GM21717 (cell line): Measurements from ENCODE around the gene ZBP1.

Experiments
- ATAC-seq: cut with Tn5 transposase; IDR thresholded peaks from one replicate; pipeline ENCODE4 v1.9.1; 2021; ENCODE audit warnings: mild to moderate bottlenecking, moderate library complexity; ENCODE audit not compliant: unreplicated experiment

Gene ZBP1

DNA sequence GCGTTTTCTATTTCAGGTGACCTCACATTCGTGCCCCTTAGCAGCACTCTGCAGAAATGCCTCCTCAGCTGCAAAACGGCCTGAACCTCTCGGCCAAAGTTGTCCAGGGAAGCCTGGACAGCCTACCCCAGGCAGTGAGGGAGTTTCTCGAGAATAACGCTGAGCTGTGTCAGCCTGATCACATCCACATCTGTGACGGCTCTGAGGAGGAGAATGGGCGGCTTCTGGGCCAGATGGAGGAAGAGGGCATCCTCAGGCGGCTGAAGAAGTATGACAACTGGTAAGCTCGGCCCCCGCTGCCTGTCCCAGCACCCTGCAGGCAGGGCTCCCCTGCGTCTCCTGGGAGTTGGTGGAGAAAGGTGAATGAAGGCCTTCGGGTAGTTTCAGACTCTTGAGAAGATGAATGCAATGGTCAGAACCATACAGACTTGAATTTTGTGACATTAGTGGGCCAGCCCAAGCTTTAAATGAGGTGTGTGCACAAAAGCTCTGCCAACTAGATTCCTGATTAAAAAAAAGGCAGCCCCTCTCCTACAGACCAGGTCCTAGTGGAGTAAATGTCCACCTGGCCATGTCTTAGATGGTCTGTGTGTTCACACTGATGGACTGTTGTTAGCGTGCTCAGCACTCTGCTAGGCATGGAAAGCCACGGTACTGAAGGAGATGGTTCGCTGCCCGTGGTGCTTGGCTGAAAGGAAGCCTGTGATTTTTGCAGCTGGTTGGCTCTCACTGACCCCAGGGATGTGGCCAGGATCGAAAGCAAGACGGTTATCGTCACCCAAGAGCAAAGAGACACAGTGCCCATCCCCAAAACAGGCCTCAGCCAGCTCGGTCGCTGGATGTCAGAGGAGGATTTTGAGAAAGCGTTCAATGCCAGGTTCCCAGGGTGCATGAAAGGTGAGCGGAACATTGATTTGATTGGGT lies 58.6 kb downstream of the ZBP1 start:
- no peak for ATAC-seq

DNA sequence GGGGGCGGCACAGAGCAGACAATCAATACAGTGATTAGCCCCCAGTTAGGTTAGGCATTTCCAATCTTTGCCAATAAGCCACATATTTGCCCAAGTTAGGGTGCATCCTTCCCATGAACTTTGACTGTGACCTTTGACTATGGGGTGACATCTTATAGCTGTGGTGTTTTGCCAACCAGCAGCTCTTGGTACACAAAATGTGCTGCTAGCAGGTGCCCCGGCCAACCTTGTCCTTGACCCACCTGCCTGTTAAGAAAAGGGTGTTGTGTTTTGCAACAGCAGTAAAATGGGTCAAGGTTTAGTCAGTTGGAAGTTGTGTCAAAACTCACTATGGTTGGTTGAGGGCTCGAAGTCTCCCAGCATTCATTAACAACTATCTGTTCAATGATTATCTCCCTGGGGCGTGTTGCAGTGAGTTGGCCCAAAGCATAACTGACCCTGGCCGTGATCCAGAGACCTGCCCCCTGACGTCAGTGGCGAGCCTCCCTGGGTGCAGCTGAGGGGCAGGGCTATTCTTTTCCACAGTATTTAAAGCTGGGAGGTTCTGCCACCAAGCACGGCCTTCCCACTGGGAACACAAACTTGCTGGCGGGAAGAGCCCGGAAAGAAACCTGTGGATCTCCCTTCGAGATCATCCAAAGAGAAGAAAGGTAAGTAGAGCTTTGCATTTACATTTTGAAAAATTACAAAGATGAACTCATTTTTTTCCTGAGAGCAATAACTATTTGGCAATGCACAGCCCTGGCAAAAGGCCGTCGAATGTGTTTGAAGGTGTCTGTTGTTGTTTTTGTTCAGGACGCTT lies 59.5 kb downstream of the ZBP1 start, which contains the start of gene PCK1:
TSS of gene PCK1 (plus strand) at position 557 of the 802 bp plus-strand sequence. CDS start 302 bp downstream, outside the sequence.
- no peak for ATAC-seq

DNA sequence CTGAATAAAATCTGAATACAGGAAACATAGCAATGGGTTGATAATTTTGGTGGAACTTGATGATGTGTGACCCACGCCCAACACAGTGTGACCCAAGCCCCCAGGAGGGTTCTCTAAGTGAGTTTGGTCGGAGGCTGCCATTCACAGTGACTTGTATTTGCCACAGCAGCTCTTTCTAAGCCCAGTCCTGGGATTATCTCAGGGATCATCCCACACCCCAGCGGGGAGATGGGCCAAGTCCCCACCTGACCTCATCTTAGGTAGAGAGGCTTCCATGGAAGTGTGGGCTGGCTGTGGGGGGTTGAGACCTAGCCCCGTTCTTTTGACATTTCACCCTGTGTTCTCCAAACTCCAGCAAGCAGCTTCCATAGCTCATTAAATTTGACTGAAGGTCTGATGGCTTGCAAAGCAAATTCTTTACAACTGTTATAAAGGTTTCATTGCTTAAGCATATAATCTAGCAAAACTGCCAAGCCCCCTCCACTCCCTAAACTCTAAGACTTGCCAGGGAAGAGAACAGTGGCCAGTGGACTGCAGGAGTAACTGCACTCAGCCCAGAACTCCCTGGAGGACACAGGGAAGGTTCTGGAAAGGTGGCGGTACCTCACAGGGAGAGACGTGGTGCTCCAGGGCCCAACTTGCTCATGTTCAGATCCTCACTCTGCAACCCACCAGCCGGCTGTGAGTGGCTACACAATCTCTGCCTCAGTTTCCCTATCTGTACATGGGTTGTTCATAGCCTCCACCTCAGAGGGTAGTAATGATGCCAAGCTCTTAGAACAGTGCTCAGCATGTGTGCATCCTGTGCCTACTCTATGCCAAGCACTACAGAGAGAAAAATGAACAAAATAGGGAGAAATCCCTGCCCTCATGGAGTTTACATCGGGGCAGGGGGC lies 60.3 kb downstream of the ZBP1 start:
- ATAC-seq: no peak

DNA sequence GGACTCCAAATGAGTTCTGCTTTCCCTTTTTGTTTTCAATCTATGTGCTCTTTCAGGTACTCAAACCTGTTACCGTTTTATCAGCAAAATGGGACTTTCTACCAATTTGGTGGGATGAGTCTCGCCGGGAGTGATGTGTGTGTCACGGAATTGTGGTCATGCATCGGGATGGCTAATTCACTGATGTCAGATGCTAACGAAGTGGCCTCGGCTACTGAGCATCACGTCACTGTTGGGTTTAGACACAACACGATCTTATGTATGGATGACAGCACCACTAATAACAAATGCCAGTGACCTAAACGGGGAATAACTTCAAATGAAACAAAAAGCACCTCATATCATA lies 61.0 kb downstream of the ZBP1 start:
- no peak for ATAC-seq

DNA sequence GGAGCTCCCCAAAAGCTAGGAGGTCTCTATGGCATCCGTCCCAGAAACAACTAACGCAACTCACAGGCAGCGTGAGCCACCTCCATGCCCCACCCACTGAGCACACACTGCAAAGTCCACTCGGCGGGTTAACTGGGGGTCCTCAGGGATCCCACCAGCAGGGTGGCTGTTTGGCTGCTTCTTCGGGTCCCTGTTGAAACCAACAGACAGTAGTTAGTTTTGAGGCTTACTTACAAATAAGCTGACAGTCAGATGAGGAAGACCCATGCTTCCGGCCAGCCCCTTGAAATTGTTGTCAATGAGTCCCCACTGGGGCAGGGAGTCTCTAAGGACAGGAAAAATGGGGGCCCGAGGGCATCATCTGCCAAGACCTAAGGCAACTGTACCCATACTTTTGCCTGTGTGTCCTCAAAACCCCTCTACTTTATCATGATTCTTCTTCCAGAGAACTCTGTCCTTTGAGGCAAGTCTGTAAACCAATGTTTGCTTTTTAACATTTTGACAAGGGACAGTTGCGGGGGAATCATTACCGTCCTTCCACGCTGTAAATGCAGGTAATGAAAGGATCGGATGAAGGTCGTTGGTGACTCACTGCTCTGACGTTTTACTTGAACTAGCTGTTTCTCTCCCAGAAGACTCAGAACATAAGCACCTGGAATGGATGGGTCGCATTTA lies 61.5 kb downstream of the ZBP1 start:
- ATAC-seq: no peak

DNA sequence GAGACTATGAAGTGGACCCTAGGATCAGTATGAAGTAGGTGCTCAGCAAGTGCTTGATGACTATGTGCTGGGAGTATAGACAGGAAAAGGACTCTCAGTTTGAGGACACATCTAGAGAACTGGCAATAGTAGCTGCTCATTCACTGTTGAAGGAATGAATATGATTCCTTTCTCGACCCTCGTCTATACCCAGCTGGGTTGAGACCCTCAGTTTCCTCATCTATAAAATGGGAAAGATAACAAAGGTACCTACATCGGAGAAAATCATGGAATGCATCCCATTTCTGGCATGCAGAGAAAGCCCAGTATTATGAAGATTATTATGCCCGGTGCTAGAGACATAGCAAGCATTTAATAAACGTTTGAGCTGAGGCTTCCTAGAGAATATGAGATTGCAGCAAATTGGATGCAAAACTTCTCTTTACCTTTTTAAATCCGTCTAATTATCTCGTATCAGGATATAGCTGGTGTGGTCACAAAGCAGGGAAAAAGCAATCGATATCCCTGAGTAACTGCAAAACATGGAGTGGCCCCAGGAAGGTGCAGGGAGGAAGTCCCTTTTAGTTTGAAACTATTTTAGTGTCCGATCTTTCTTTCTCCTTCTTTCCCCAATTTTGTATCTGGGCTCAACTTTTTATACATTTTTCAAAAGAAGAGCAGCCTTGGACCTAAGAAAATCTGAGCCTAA lies 62.2 kb downstream of the ZBP1 start:
- no peak for ATAC-seq

DNA sequence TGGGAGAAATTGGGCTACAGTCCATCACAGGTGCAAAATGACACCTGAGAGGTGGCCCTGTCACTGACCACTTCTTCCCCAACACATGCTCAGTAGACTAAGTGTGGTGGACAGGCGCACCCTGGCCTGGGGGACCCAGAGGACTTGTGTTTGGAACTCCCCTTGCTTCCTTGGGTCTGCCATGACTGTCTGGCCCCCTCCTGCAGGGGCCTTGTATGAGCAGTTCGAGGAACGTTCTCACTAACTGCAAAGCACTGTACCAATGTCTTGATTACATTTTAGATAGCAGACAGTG lies 63.3 kb downstream of the ZBP1 start:
- no peak for ATAC-seq

DNA sequence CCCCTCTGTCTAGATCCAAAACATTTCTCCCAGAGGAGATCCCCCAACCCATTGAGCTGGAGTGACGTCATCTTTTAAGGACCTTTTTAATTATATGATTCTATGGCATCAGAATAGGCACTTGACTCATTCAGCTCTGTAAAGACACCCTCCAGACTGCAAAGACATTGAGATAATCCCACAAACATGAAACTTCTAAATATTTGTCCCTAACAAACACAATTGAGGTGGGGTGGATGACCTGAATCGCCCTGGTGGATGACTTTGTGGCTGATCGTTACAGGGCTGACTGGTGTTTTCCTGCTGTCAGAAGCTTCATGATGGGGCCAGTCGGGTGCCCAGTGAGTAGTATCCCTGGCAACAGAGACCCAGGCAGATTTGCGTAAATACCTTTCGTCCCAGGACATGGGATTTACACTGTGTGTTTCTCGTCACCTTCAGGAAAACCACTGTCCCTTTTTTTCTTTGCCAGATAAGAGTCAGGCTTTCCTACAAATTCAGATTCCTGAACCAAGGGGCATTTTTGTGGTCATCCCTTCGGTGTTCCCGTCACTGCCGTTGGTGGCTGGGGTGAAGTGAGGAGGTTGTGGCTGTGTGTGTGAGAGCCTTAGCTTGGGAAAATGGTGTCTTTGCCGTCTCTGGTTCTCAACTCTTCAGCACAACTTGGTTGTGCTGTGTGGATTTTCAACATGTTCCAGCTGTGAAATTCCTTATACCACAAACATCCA lies 64.6 kb downstream of the ZBP1 start:
- no peak for ATAC-seq
